GM12878 (cell line): ENCODE results near the gene MYL11. TPM values are rescaled to one million over a fixed set of nuclear protein-coding genes. Genes with fewer than 3 reads are reported as not detected.

ENCODE experiments used
- ATAC-seq: fragments of 200-7000 bp; cut with Tn5 transposase; 3 replicates; pipeline ENCODE4 v1.9.1; 2020; ENCODE audit warnings: mild to moderate bottlenecking, moderate library complexity
- BruUV-seq: library from RNA; stranded (reverse); fragments of 400-500 nt; replicated peaks from 2 replicates; lab custom pipeline; 2021; lab: Mats Ljungman, UMichigan
- CTCF ChIA-PET: fragments of 300-600 bp; sonication (Branson Sonifier 250); formaldehyde crosslinking; extraction: SDS; loops from one replicate; lab custom pipeline; 2021; ENCODE audit warnings: inconsistent platforms; lab: Yijun Ruan, JAX
- POLR2A ChIA-PET: fragments of 350-600 bp; formaldehyde crosslinking; extraction: SDS; loops from one replicate; lab custom pipeline; 2021; ENCODE audit warnings: inconsistent platforms; lab: Charles Lee
- RAD21 ChIA-PET: fragments of 300-600 bp; sonication (Branson Sonifier 250); formaldehyde crosslinking; loops from one replicate; lab custom pipeline; 2023; ENCODE audit warnings: antibody characterized with exemption; ENCODE audit not compliant: unreplicated experiment; lab: Charles Lee
- SMC1A ChIA-PET: fragments of 300-600 bp; sonication (Branson Sonifier 250); formaldehyde crosslinking; loops from one replicate; lab custom pipeline; 2023; ENCODE audit not compliant: unreplicated experiment, uncharacterized antibody; lab: Charles Lee
- DNase-seq: peaks from one replicate; pipeline ENCODE4 v3.0.0-alpha.2; 2011; ENCODE audit warnings: low read depth, low spot score
- FAIRE-seq: peaks from 3 replicates; lab custom pipeline; 2011; peaks lifted over from hg19 to GRCh38; lab: Jason Lieb, UNC
- H2AFZ ChIP-seq: 2 replicates; pipeline ENCODE4 v1.6.0; 2011; ENCODE audit warnings: low read depth, low read length, control low read depth; ENCODE audit not compliant: control insufficient read depth
- H3K27ac ChIP-seq: 2 replicates; pipeline ENCODE4 v1.5.1; 2011; ENCODE audit warnings: control low read depth; ENCODE audit not compliant: control insufficient read depth, insufficient read depth
- H3K27me3 ChIP-seq, 2 experiments: replicated peaks in 1 of 2; 2 replicates each; pipeline versions ENCODE4 v1.6.0 to v1.6.1; 2011; ENCODE audit warnings: low read length in 1 of 2; ENCODE audit not compliant: control insufficient read depth in 2 of 2, insufficient read depth in 2 of 2
- H3K36me3 ChIP-seq, 2 experiments: 2 replicates each; pipeline ENCODE4 v1.5.1; 2011; ENCODE audit warnings: low read length in 1 of 2; ENCODE audit not compliant: control insufficient read depth in 2 of 2, insufficient read depth in 2 of 2
- H3K4me1 ChIP-seq: 2 replicates; pipeline ENCODE4 v1.6.1; 2011; ENCODE audit warnings: mild to moderate bottlenecking, low read length, moderate library complexity, mixed read lengths; ENCODE audit not compliant: control insufficient read depth, insufficient read depth
- H3K4me2 ChIP-seq: 2 replicates; pipeline ENCODE4 v1.6.0; 2011; ENCODE audit warnings: control low read depth; ENCODE audit not compliant: control insufficient read depth, insufficient read depth
- H3K4me3 ChIP-seq: fragments of 200-600 bp; sonication (generic); 2 replicates; pipeline ENCODE4 v1.5.1; 2016
- H3K79me2 ChIP-seq: 2 replicates; pipeline ENCODE4 v1.6.0; 2011; ENCODE audit warnings: low read length; ENCODE audit not compliant: control insufficient read depth, insufficient read depth
- H3K9ac ChIP-seq: 2 replicates; pipeline ENCODE4 v1.8.0; 2011; ENCODE audit warnings: low read length, control low read depth, mixed read lengths; ENCODE audit not compliant: control insufficient read depth, insufficient read depth
- H3K9me3 ChIP-seq: replicated peaks from 3 replicates; pipeline ENCODE4 v1.5.1; 2011; ENCODE audit warnings: mild to moderate bottlenecking, low read length; ENCODE audit not compliant: control insufficient read depth, insufficient read depth
- H4K20me1 ChIP-seq: 2 replicates; pipeline ENCODE4 v1.6.0; 2011; ENCODE audit not compliant: control insufficient read depth, insufficient read depth
- BACH1 ChIP-seq: fragments of 450-650 bp; IDR thresholded peaks from 2 replicates; pipeline ENCODE4 v1.6.1; 2017; ENCODE audit warnings: mild to moderate bottlenecking, borderline replicate concordance
- BHLHE40 ChIP-seq, 2 experiments: fragments of 450-650 bp in 1 of 2; IDR thresholded peaks; 2 replicates each; pipeline ENCODE4 v1.6.1; 2011 to 2017; ENCODE audit warnings: low read depth in 2 of 2, borderline replicate concordance in 1 of 2, improper control_type of control experiment in 1 of 2, low read length in 1 of 2, mild to moderate bottlenecking in 1 of 2
- NR2F1 ChIP-seq: fragments of 450-650 bp; conservative IDR thresholded peaks from 2 replicates; pipeline ENCODE4 v1.6.1; 2017; ENCODE audit warnings: mild to moderate bottlenecking
- SMAD1 ChIP-seq: fragments of 450-650 bp; IDR thresholded peaks from 2 replicates; pipeline ENCODE4 v1.6.1; 2018; ENCODE audit warnings: mild to moderate bottlenecking, low read depth; ENCODE audit not compliant: partially characterized antibody
- SPI1 ChIP-seq: IDR thresholded peaks from 2 replicates; pipeline ENCODE4 v1.6.1; 2011; ENCODE audit warnings: low read depth, mild to moderate bottlenecking, low read length, moderate library complexity, borderline replicate concordance; ENCODE audit not compliant: insufficient read depth
- TBL1XR1 ChIP-seq: IDR thresholded peaks from 2 replicates; pipeline ENCODE4 v1.6.1; 2012; ENCODE audit warnings: low read depth, low read length, improper control_type of control experiment
- YY1 ChIP-seq: IDR thresholded peaks from 2 replicates; pipeline ENCODE4 v1.6.1; 2011; ENCODE audit warnings: low read depth, mild to moderate bottlenecking, low read length
- ZBTB11 ChIP-seq: fragments of 450-650 bp; formaldehyde crosslinking; IDR thresholded peaks from 2 replicates; pipeline ENCODE4 v1.5.0; 2022; ENCODE audit warnings: mild to moderate bottlenecking, missing genetic modification characterization
- ZBTB40 ChIP-seq: fragments of 450-650 bp; IDR thresholded peaks from 2 replicates; pipeline ENCODE4 v1.6.1; 2016; ENCODE audit warnings: mild to moderate bottlenecking, moderate library complexity, borderline replicate concordance
- WGBS: methylation state at CpG from one replicate; pipeline ENCODE4 v1.1.6; 2016; ENCODE audit warnings: low lambda C conversion rate; ENCODE audit not compliant: insufficient replicate concordance, insufficient coverage; ENCODE audit errors: missing lambda C conversion rate; 5-methylcytosine and 5-hydroxymethylcytosine counted together
- in situ Hi-C: fragments of 300-500 bp; cut with MboI; formaldehyde crosslinking; loops from 9 replicates; pipeline ENCODE4 v1.14.3; 2018; ENCODE audit warnings: mixed read lengths
- intact Hi-C: fragments of 100-400 bp; cut with micrococcal nuclease; formaldehyde crosslinking; loops from one replicate; pipeline ENCODE4 v1.14.2; 2022; ENCODE audit not compliant: unreplicated experiment
- polyA plus RNA-seq, 11 experiments: library from polyadenylated mRNA; depleted of rRNA in 4 of 11; unstranded in 6 of 11; stranded (reverse) in 5 of 11; fragments of >200 nt; fragmentation: Nextera tagmentation in 4 of 11; fragmentation: Illumina TruSeq in 1 of 11; extraction: Ambion mirVana in 4 of 11; extraction: Trizol in 1 of 11; gene quantifications; 1 replicate in 1 of 11; 2 replicates in 10 of 11; pipeline versions ENCODE4 v1.2.1 to v1.2.3, GENCODE V29; 2011 to 2016; ENCODE audit warnings: inconsistent platforms in 2 of 11, missing spikeins in 2 of 11, low read depth in 1 of 11
- total RNA-seq, 4 experiments: library from RNA; depleted of rRNA in 3 of 4; stranded (reverse); fragments of >200 nt in 3 of 4; fragmentation: Illumina TruSeq in 1 of 4; extraction: Trizol in 1 of 4; gene quantifications; 2 replicates each; pipeline versions ENCODE4 v1.2.1 to v1.2.3, GENCODE V29; 2013 to 2021
- TF ChIP-seq, protein P1 (sequence below): IDR thresholded peaks from 2 replicates; pipeline ENCODE4 v1.6.1; 2011; ENCODE audit warnings: mild to moderate bottlenecking, low read depth, low read length, moderate library complexity; ENCODE audit not compliant: insufficient replicate concordance

The MYL11 gene
- total and polyA plus RNA-seq, 10 of the 15 experiments (the other 5 are each of a cell fraction or from before 2014, with no cell fraction given): 0.19 to 1.2 (median 0.61) TPM; not detected in 5

DNA sequence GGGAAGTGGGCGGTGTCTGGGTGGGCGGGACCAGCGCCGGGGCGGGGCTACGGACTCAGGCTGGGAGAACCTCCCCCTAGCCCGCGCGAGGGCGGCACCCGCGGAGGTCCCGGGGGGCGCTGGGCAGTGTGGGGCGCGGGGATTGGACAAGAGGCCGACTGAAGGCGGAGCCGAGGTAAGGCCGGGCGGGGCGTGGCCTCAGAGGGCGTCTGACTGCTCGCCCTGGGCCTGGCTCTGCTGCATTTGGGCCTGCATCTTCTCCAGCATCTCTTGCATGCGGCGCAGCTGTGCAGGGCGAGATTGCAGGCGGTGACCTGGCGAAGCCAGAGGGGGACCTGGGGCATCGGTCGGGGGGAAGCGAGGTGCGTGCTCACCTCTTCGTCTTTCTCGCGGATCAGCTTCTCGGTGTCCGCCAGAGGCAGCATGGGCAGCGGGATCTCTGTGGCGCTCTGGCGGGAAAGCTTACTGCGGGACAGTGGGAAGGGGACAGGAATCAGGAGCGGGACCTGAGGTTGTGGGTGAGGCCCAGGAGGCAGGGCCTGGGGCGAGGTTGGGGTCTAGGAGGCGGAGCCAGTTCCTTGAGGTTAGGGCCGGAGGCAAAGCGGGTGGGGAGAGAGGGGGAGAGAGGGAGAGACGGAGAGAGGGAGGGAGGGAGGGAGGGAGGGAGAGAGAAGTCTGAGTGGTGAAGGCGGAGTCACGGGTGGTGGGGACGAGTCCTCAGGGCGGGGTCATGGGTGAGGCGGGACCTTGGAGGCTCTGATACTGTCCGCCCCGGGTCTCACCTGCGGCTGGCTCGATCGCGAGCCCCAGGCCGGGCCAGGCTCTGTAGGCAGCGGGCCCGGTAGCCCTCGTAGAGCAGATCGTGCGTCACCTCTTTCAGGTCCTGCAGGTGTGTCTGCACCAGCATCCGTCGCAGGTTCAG lies 3.9 kb downstream of the MYL11 start (continued):
- TF ChIP-seq ZBTB40 (no peak; the same call in 1 of the 2 replicates), SMAD1 (no peak), NR2F1 (no peak; the same call in 1 of the 2 replicates), BHLHE40 (IDR thresholded peaks at IDR 0.05; ENCODE audit: borderline replicate concordance in 1 of 2, low read depth in 2 of 2, low read length in 1 of 2) (peak; percentile 5 to 31; a peak in 2 of 4 replicates)

- H3K9ac ChIP-seq: peak overlapping the region; percentile 78
- no peaks in the 10 kb centered on the region for H3K27me3 ChIP-seq
- FAIRE-seq (no peak), ATAC-seq (no peak), DNase-seq (no peak)
- intact Hi-C loops (no loop called here), in situ Hi-C loops (no loop called here)
- BruUV-seq: no TSS peak
- peak overlapping the region; percentile 92 for H3K4me2 ChIP-seq
- H3K4me3 ChIP-seq: peak overlapping the region; percentile 92
- no peaks in the 10 kb centered on the region for H3K9me3 ChIP-seq
- 26% methylated on average over 27 of the region's 27 CpGs for WGBS
- H4K20me1 ChIP-seq: no peaks in the 10 kb centered on the region
- peaks cover 0 to 4% of the 10 kb centered on the region in 2 experiments; a peak in 2 of 4 replicates for H3K36me3 ChIP-seq
- H2AFZ ChIP-seq: no peak overlapping the region
- peaks cover 28% of the 10 kb centered on the region for H3K4me1 ChIP-seq
- CTCF ChIA-PET: interaction anchor here (0.6 kb wide), 1 partner anchor 68 kb away, joined by 3 read pairs; no protein-coding TSS in a partner anchor
- SMC1A ChIA-PET: interaction anchor here (1.1 to 1.2 kb wide), 2 partner anchors 8 to 93 kb away, joined by 3 read pairs; partner anchors contain the start of gene ITGAL
- POLR2A ChIA-PET: interaction anchor here (0.6 kb wide), 1 partner anchor 382 kb away, joined by 4 read pairs; no protein-coding TSS in a partner anchor
- RAD21 ChIA-PET: no interaction called here
- peak overlapping the region; percentile 86 for H3K27ac ChIP-seq
- H3K79me2 ChIP-seq: peaks cover 27% of the 10 kb centered on the region
- no peak for TF ChIP-seq ZBTB11 (CRISPR knock-in tag)
- 0 out of 2 replicates have a peak, but pooled peaks have one; percentile 40 for TF ChIP-seq BACH1
- no peak for TF ChIP-seq YY1
- TF ChIP-seq, protein P1, sequence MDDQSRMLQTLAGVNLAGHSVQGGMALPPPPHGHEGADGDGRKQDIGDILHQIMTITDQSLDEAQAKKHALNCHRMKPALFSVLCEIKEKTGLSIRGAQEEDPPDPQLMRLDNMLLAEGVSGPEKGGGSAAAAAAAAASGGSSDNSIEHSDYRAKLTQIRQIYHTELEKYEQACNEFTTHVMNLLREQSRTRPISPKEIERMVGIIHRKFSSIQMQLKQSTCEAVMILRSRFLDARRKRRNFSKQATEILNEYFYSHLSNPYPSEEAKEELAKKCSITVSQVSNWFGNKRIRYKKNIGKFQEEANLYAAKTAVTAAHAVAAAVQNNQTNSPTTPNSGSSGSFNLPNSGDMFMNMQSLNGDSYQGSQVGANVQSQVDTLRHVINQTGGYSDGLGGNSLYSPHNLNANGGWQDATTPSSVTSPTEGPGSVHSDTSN: no peak
- no peak for TF ChIP-seq TBL1XR1
- TF ChIP-seq SPI1: no peak
These were observed 4.7 kb downstream of the MYL11 start for GRCh38 chr16:30379158-30379783.
